ENCODE measurements around the gene PLXDC2. TPM values are rescaled to one million over a fixed set of nuclear protein-coding genes. Genes with fewer than 3 reads are reported as not detected.

PLXDC2 gene
- total and polyA plus RNA-seq, 2 donors (not counting 1 experiment from before 2014, with no cell fraction given) = 0.07 TPM

GRCh38 chr10:19947215-19947614 is 131.0 kb downstream of the PLXDC2 start:
- no peak for DNase-seq
- H3K27ac Mint-ChIP-seq = no peak overlapping the region
- Histone ChIP-seq H2AFZ (ENCODE audit: insufficient read depth, low read depth, low read length, poor library complexity, severe bottlenecking) (no peak overlapping the region), H3K4me1 (ENCODE audit: control insufficient read depth in 2 of 2, insufficient read depth in 2 of 2, low read length in 2 of 2) (no peaks in the 10 kb centered on the region), H3K36me3 (replicated peaks in 1 of 2; ENCODE audit: control extremely low read depth in 1 of 2, control insufficient read depth in 1 of 2, extremely low read depth in 1 of 2, insufficient read depth in 2 of 2, low read length in 1 of 2) (no peaks in the 10 kb centered on the region), H3K9me3 (ENCODE audit: control extremely low read depth in 1 of 3, control insufficient read depth in 2 of 3, insufficient read depth in 1 of 3, low read length in 2 of 3) (no peaks in the 10 kb centered on the region), H3K9ac (ENCODE audit: low read length) (no peak overlapping the region), H3K4me2 (replicated peaks; ENCODE audit: low read depth, low read length, poor library complexity, severe bottlenecking) (peak overlapping the region; percentile 7), H3K27me3 (replicated peaks in 1 of 4; ENCODE audit: control extremely low read depth in 1 of 4, control insufficient read depth in 3 of 4, insufficient read depth in 4 of 4, low read length in 3 of 4) (no peaks in the 10 kb centered on the region), H4K20me1 (ENCODE audit: control insufficient read depth, insufficient read depth, low read length, poor library complexity, severe bottlenecking) (no peaks in the 10 kb centered on the region), H3K27ac (ENCODE audit: low read length in 2 of 2) (no peak overlapping the region), H3K79me2 (ENCODE audit: control insufficient read depth, insufficient read depth, low read length) (no peaks in the 10 kb centered on the region), H3K4me3 (ENCODE audit: control extremely low read depth in 1 of 5, extremely low read depth in 1 of 5, insufficient read depth in 1 of 5, low read depth in 2 of 5, low read length in 4 of 5) (no peak overlapping the region)
- no peak for ATAC-seq (ENCODE audit: low read depth)
- WGBS (ENCODE audit: insufficient coverage) = 61% methylated on average over 3 of the region's 3 CpGs
- H3K9me3 Mint-ChIP-seq (ENCODE audit: insufficient read depth) = peaks cover 2% of the 10 kb centered on the region
- no peaks in the 10 kb centered on the region for H3K27me3 Mint-ChIP-seq
- ChIA-PET POLR2A (no interaction called here), CTCF (no interaction called here)
- TF ChIP-seq EZH2 (IDR thresholded peaks at IDR 0.05; ENCODE audit: borderline replicate concordance, insufficient read depth, low read depth, low read length, poor library complexity, severe bottlenecking) = no peak
- H3K4me1 Mint-ChIP-seq = no peaks in the 10 kb centered on the region
- intact Hi-C loops (cut with micrococcal nuclease) = no loop called here
- no peak overlapping the region for H3K4me3 Mint-ChIP-seq

GRCh38 chr10:19947656-19948055 is 131.4 kb downstream of the PLXDC2 start:
- Mint-ChIP-seq H3K4me3 (no peak overlapping the region), H3K27me3 (no peaks in the 10 kb centered on the region), H3K9me3 (ENCODE audit: insufficient read depth) (peaks cover 2% of the 10 kb centered on the region), H3K27ac (no peak overlapping the region), H3K4me1 (no peaks in the 10 kb centered on the region)
- WGBS (ENCODE audit: insufficient coverage) = no CpG with 5 or more reads among the region's 2 CpGs
- POLR2A ChIA-PET = no interaction called here
- H3K27me3 ChIP-seq (replicated peaks in 1 of 4; ENCODE audit: control extremely low read depth in 1 of 4, control insufficient read depth in 3 of 4, insufficient read depth in 4 of 4, low read length in 3 of 4) = no peaks in the 10 kb centered on the region
- H4K20me1 ChIP-seq (ENCODE audit: control insufficient read depth, insufficient read depth, low read length, poor library complexity, severe bottlenecking) = no peaks in the 10 kb centered on the region
- H3K4me2 ChIP-seq (replicated peaks; ENCODE audit: low read depth, low read length, poor library complexity, severe bottlenecking) = peak overlapping the region; percentile 7
- no peaks in the 10 kb centered on the region for H3K79me2 ChIP-seq (ENCODE audit: control insufficient read depth, insufficient read depth, low read length)
- no peak for ATAC-seq (ENCODE audit: low read depth)
- no peaks in the 10 kb centered on the region for H3K36me3 ChIP-seq (replicated peaks in 1 of 2; ENCODE audit: control extremely low read depth in 1 of 2, control insufficient read depth in 1 of 2, extremely low read depth in 1 of 2, insufficient read depth in 2 of 2, low read length in 1 of 2)
- H3K9me3 ChIP-seq (ENCODE audit: control extremely low read depth in 1 of 3, control insufficient read depth in 2 of 3, insufficient read depth in 1 of 3, low read length in 2 of 3) = no peaks in the 10 kb centered on the region
- no peaks in the 10 kb centered on the region for H3K4me1 ChIP-seq (ENCODE audit: control insufficient read depth in 2 of 2, insufficient read depth in 2 of 2, low read length in 2 of 2)
- no peak overlapping the region for H3K4me3 ChIP-seq (ENCODE audit: control extremely low read depth in 1 of 5, extremely low read depth in 1 of 5, insufficient read depth in 1 of 5, low read depth in 2 of 5, low read length in 4 of 5)
- no peak overlapping the region for H2AFZ ChIP-seq (ENCODE audit: insufficient read depth, low read depth, low read length, poor library complexity, severe bottlenecking)
- no peak for DNase-seq
- TF ChIP-seq CTCF (IDR thresholded peaks at IDR 0.05) = no peak
- no peak for TF ChIP-seq EZH2 (IDR thresholded peaks at IDR 0.05; ENCODE audit: borderline replicate concordance, insufficient read depth, low read depth, low read length, poor library complexity, severe bottlenecking)
- CTCF ChIA-PET = no interaction called here
- H3K9ac ChIP-seq (ENCODE audit: low read length) = no peak overlapping the region
- intact Hi-C loops (cut with micrococcal nuclease) = no loop called here
- no peak overlapping the region for H3K27ac ChIP-seq (ENCODE audit: low read length in 2 of 2)

All from B cell (primary cell).